D341Med (cell line): ENCODE data around the gene USP17L20.
"Not testable (repeated sequence)": the region's sequence is repeated elsewhere in the genome, so short reads cannot be mapped to it uniquely, and the experiment has no call there.

Source experiments
- DNase-seq: peaks from one replicate; pipeline ENCODE4 v3.0.0; 2012; ENCODE audit warnings: low spot score

The USP17L20 gene, protein sequence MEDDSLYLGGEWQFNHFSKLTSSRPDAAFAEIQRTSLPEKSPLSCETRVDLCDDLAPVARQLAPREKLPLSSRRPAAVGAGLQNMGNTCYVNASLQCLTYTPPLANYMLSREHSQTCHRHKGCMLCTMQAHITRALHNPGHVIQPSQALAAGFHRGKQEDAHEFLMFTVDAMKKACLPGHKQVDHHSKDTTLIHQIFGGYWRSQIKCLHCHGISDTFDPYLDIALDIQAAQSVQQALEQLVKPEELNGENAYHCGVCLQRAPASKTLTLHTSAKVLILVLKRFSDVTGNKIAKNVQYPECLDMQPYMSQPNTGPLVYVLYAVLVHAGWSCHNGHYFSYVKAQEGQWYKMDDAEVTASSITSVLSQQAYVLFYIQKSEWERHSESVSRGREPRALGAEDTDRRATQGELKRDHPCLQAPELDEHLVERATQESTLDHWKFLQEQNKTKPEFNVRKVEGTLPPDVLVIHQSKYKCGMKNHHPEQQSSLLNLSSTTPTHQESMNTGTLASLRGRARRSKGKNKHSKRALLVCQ

DNA sequence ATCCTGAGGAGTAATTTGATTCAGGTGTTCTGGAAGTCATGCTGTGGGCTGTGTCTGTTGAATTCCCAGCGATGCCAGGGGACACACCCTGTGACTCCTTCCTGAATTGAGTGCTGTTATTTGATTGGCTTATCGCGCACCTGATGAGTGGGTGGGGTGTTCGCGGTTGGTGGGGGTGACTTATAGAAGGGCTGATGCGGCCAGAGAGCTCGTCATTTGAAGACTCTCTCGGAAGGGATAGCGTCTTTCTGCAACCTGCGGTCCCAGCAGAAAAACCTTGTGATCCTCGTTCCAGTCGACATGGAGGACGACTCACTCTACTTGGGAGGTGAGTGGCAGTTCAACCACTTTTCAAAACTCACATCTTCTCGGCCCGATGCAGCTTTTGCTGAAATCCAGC is at the start of gene USP17L20:
Gene USP17L20, plus strand, starts transcription at position 301 of the 400 bp plus-strand sequence. Its CDS starts 0 bp downstream, at position 301.
- not testable (repeated sequence) for DNase-seq

- not testable (repeated sequence) for DNase-seq
Measured at GRCh38 chr4:9210357-9210756, 47.6 kb upstream of the USP17L20 start, which contains the start of gene USP17L10. TSS of gene USP17L10 (plus strand) at chr4:9210657. CDS start at chr4:9210657, 0 bp downstream.

GRCh38 chr4:9214701-9215100 is 43.2 kb upstream of the USP17L20 start:
- DNase-seq: not testable (repeated sequence)

GRCh38 chr4:9215105-9215504 is 42.8 kb upstream of the USP17L20 start, which contains the start of gene USP17L11:
TSS of gene USP17L11 (plus strand) at chr4:9215405. CDS start at chr4:9215405, 0 bp downstream.
- not testable (repeated sequence) for DNase-seq

DNA sequence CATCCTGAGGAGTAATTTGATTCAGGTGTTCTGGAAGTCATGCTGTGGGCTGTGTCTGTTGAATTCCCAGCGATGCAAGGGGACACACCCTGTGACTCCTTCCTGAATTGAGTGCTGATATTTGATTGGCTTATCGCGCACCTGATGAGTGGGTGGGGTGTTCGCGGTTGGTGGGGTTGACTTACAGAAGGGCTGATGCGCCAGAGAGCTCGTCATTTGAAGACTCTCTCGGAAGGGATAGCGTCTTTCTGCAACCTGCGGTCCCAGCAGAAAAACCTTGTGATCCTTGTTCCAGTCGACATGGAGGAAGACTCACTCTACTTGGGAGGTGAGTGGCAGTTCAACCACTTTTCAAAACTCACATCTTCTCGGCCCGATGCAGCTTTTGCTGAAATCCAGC is 38.1 kb upstream of the USP17L20 start, which contains the start of gene USP17L12:
Gene USP17L12, plus strand, starts transcription at position 301 of the 400 bp plus-strand sequence. Its CDS starts 0 bp downstream, at position 301.
- not testable (repeated sequence) for DNase-seq

DNA sequence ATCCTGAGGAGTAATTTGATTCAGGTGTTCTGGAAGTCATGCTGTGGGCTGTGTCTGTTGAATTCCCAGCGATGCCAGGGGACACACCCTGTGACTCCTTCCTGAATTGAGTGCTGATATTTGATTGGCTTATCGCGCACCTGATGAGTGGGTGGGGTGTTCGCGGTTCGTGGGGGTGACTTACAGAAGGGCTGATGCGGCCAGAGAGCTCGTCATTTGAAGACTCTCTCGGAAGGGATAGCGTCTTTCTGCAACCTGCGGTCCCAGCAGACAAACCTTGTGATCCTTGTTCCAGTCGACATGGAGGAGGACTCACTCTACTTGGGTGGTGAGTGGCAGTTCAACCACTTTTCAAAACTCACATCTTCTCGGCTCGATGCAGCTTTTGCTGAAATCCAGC is 33.3 kb upstream of the USP17L20 start, which contains the start of gene USP17L13:
Gene USP17L13, plus strand, starts transcription at position 301 of the 400 bp plus-strand sequence. Its CDS starts 0 bp downstream, at position 301.
- DNase-seq: not testable (repeated sequence)

GRCh38 chr4:9230249-9230648 is 27.7 kb upstream of the USP17L20 start:
- DNase-seq: not testable (repeated sequence)

DNA sequence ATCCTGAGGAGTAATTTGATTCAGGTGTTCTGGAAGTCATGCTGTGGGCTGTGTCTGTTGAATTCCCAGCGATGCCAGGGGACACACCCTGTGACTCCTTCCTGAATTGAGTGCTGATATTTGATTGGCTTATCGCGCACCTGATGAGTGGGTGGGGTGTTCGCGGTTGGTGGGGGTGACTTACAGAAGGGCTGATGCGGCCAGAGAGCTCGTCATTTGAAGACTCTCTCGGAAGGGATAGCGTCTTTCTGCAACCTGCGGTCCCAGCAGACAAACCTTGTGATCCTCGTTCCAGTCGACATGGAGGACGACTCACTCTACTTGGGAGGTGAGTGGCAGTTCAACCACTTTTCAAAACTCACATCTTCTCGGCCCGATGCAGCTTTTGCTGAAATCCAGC is 23.8 kb upstream of the USP17L20 start, which contains the start of gene USP17L15:
Gene USP17L15, plus strand, starts transcription at position 301 of the 400 bp plus-strand sequence. Its CDS starts 0 bp downstream, at position 301.
- not testable (repeated sequence) for DNase-seq

DNA sequence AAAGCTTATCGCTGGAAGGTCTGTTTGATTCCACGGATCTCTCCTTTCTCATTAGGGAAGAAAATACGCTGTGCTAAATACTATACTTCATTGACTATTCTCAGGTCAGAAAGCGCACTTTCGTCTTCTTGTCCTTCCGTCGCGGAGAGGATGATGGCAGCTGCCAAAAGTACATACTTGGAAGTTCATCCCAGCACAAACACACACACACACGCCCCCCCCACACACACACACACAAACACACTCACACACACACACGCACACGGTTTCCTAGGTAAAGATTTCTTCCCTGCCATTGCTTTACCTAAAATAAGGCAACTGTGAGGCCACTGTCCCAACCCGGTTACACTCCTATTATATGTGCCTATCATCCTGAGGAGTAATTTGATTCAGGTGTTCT is 19.5 kb upstream of the USP17L20 start:
- not testable (repeated sequence) for DNase-seq

- DNase-seq: not testable (repeated sequence)
Measured at GRCh38 chr4:9243579-9243978, 14.3 kb upstream of the USP17L20 start, which contains the start of gene USP17L17. TSS of gene USP17L17 (plus strand) at chr4:9243879. CDS start at chr4:9243879, 0 bp downstream.

DNA sequence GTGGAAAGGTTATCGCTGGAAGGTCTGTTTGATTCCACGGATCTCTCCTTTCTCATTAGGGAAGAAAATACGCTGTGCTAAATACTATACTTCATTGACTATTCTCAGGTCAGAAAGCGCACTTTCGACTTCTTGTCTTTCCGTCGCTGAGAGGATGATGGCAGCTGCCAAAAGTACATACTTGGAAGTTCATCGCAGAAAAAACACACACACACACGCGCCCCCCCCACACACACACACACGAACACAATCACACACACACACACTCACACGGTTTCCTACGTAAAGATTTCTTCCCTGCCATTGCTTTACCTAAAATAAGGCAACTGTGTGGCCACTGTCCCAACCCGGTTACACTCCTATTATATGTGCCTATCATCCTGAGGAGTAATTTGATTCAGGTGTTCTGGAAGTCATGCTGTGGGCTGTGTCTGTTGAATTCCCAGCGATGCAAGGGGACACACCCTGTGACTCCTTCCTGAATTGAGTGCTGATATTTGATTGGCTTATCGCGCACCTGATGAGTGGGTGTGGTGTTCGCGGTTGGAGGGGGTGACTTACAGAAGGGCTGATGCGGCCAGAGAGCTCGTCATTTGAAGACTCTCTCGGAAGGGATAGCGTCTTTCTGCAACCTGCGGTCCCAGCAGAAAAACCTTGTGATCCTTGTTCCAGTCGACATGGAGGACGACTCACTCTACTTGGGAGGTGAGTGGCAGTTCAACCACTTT is 9.8 kb upstream of the USP17L20 start, which contains the start of gene USP17L18:
Gene USP17L18, plus strand, starts transcription at position 678 of the 728 bp plus-strand sequence. Its CDS starts 0 bp downstream, at position 678.
- not testable (repeated sequence) for DNase-seq

DNA sequence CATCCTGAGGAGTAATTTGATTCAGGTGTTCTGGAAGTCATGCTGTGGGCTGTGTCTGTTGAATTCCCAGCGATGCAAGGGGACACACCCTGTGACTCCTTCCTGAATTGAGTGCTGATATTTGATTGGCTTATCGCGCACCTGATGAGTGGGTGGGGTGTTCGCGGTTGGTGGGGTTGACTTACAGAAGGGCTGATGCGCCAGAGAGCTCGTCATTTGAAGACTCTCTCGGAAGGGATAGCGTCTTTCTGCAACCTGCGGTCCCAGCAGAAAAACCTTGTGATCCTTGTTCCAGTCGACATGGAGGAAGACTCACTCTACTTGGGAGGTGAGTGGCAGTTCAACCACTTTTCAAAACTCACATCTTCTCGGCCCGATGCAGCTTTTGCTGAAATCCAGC is 4.8 kb upstream of the USP17L20 start, which contains the start of gene USP17L19:
Gene USP17L19, plus strand, starts transcription at position 301 of the 400 bp plus-strand sequence. Its CDS starts 0 bp downstream, at position 301.
- DNase-seq: not testable (repeated sequence)

DNA sequence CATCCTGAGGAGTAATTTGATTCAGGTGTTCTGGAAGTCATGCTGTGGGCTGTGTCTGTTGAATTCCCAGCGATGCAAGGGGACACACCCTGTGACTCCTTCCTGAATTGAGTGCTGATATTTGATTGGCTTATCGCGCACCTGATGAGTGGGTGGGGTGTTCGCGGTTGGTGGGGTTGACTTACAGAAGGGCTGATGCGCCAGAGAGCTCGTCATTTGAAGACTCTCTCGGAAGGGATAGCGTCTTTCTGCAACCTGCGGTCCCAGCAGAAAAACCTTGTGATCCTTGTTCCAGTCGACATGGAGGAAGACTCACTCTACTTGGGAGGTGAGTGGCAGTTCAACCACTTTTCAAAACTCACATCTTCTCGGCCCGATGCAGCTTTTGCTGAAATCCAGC is 4.6 kb downstream of the USP17L20 start, which contains the start of gene USP17L21:
Gene USP17L21, plus strand, starts transcription at position 301 of the 400 bp plus-strand sequence. Its CDS starts 0 bp downstream, at position 301.
- DNase-seq: not testable (repeated sequence)

DNA sequence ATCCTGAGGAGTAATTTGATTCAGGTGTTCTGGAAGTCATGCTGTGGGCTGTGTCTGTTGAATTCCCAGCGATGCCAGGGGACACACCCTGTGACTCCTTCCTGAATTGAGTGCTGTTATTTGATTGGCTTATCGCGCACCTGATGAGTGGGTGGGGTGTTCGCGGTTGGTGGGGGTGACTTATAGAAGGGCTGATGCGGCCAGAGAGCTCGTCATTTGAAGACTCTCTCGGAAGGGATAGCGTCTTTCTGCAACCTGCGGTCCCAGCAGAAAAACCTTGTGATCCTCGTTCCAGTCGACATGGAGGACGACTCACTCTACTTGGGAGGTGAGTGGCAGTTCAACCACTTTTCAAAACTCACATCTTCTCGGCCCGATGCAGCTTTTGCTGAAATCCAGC is 9.4 kb downstream of the USP17L20 start, which contains the start of gene USP17L22:
Gene USP17L22, plus strand, starts transcription at position 301 of the 400 bp plus-strand sequence. Its CDS starts 0 bp downstream, at position 301.
- DNase-seq: not testable (repeated sequence)

DNA sequence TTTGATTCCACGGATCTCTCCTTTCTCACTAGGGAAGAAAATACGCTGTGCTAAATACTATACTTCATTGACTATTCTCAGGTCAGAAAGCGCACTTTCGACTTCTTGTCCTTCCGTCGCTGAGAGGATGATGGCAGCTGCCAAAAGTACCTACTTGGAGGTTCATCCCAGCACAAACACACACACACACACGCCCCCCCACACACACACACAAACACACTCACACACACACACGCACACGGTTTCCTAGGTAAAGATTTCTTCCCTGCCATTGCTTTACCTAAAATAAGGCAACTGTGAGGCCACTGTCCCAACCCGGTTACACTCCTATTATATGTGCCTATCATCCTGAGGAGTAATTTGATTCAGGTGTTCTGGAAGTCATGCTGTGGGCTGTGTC is 13.8 kb downstream of the USP17L20 start:
- not testable (repeated sequence) for DNase-seq
